ENCODE results near the gene RNF144B. TPM values are rescaled to one million over a fixed set of nuclear protein-coding genes. Genes with fewer than 3 reads are reported as not detected.
"Not testable (repeated sequence)": the region's sequence is repeated elsewhere in the genome, so short reads cannot be mapped to it uniquely, and the experiment has no call there.

The RNF144B gene
- total RNA-seq, 1 experiment from 2014 or later, result 0.20 TPM

DNA sequence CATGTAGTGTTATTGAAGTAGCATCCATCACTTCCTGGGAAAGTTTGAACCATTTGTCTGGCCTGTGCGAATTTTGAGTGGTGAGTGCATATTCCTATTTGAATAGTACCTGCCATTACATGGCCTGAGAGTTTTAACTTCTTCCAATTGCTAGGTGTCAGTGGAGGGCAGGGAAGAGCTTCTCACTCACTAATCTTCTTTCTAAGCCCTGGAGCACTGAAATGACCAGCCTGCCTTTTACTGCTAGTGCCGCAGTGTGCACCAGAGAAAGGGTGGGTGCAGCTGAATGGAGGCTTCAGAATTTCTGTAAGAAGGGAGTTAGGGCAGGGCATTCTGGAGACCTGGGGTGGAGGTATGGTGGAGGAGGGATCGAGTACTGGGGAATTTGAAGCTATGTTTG lies 45.5 kb downstream of the RNF144B start:
- no peak for DNase-seq
- H3K27me3 ChIP-seq, result no peaks in the 10 kb centered on the region
- no peaks in the 10 kb centered on the region for H3K4me1 ChIP-seq
- H3K9me3 ChIP-seq (replicated peaks), result no peaks in the 10 kb centered on the region
- H3K27ac ChIP-seq, result no peak overlapping the region
- no peak overlapping the region for H3K4me3 ChIP-seq
- no peaks in the 10 kb centered on the region for H3K36me3 ChIP-seq

DNA sequence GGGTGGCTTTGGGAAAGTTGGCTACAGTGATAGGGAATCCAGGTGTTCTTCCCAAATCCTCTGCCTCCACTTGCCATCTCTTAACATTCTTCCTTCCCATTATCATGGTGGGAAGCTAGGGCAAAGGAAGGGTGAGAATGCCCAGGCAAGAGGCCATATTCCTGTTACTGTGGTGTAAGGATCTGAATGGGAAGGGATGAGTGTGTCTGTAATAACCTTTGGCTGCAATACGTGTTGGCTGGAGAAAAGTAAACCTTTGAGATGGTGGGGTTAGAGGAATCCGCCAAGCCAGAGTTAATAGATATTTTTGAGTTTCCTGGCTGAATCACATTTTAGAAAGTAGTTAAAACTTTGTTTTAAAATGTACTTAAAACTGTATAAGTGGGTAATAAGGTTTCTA lies 45.9 kb downstream of the RNF144B start:
- no peaks in the 10 kb centered on the region for H3K4me1 ChIP-seq
- H3K27me3 ChIP-seq, result no peaks in the 10 kb centered on the region
- H3K27ac ChIP-seq, result no peak overlapping the region
- DNase-seq, result no peak
- no peaks in the 10 kb centered on the region for H3K36me3 ChIP-seq
- no peaks in the 10 kb centered on the region for H3K9me3 ChIP-seq (replicated peaks)
- H3K4me3 ChIP-seq, result no peak overlapping the region

DNA sequence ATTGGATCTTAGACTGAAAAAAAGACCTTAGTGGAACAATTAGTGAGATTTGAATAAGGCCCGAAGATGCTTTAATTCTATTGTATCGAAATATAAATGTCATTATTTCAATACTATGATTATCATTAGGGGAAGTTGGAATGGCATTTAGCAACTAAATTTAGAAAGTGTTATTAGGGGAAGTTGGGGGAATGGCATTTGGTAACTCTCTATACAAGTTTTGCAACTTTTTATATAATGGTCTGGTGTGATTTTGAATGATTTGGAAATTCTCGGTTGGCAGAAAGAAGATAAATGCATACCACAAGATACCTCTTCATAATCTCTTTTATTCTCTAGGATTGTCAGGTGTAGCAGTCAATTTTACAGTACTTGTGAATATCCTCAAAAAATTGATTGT lies 49.2 kb downstream of the RNF144B start:
- Histone ChIP-seq H3K4me1 (no peaks in the 10 kb centered on the region), H3K36me3 (no peaks in the 10 kb centered on the region), H3K27me3 (no peaks in the 10 kb centered on the region), H3K9me3 (replicated peaks) (no peaks in the 10 kb centered on the region), H3K4me3 (no peak overlapping the region), H3K27ac (no peak overlapping the region)
- DNase-seq, result no peak

DNA sequence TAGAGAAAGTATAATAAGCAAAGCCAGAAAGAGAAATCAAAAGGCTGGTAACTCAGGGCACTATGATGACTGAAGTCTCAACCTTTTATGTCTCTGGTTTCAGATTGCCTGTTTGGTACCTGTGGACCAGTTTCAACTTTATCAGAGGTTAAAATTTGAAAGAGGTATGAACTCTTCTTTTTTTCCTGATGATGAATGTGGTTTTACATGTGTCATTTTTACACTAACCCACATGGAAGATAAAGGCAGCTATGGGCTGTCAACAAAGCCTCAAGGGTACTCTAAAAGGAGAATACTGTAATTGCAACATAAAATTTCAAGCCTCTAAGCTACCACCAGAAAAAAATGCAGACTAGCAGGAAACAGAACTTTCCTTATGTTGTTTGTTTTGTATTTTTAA lies 52.4 kb downstream of the RNF144B start:
- Histone ChIP-seq H3K9me3 (replicated peaks) (no peaks in the 10 kb centered on the region), H3K27me3 (no peaks in the 10 kb centered on the region), H3K36me3 (no peaks in the 10 kb centered on the region), H3K27ac (no peak overlapping the region), H3K4me3 (no peak overlapping the region), H3K4me1 (no peaks in the 10 kb centered on the region)
- no peak for DNase-seq

DNA sequence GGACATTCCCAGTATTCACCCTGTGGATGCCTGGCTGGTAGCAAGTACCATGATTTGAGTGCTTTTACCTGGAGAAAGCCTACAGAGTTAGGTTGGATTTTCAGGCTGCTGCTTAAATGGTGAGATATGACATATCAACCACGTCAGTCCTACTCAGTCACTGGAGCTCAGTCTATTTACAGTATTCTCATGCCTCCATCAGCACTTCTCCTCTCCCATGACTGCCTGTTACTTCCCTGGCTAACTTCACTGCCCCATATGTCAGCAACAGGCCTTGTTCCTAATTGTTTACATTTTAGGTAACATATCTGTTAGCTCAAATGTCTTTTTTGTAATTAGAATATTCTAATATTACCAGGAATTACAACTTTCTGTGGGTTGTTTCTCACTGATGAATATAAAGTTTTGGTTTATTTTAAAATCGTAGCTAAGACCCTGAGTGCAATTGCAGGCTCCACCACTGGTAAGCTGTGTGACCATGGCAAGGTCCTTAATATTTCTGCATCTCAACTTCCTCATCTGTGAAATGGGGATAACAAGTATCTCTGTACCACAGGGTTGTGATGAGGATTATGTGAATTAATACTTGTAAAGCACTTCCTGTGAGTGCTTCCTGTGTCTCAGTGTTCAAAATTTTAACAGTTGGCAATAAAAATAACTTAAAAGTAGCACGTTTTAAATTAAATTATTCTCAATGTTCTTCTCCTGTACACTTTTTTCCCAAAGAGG lies 54.3 kb downstream of the RNF144B start:
- Histone ChIP-seq H3K4me1 (no peaks in the 10 kb centered on the region), H3K9me3 (replicated peaks) (no peaks in the 10 kb centered on the region), H3K36me3 (no peaks in the 10 kb centered on the region), H3K4me3 (no peak overlapping the region), H3K27ac (no peak overlapping the region), H3K27me3 (no peaks in the 10 kb centered on the region)
- no peak for DNase-seq

DNA sequence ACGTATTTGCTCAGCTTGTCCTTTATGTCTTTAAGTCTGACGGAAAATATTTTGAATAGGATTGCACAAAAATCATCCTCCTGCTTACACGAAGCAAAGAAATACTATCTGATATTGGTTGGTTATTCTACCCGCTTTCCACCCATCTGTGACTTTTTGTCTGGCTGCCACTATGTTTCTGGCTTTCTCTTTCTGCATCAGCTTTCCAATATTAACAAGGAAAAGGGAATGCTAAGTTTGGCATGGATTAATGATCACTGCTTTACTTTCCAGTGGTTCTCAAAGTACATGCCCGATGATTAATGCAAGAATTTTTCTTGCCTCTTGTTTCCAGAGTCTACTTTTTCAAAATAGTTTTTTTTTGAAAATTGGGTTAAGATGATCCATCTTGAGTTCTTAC lies 57.0 kb downstream of the RNF144B start:
- H3K4me3 ChIP-seq, result no peak overlapping the region
- no peaks in the 10 kb centered on the region for H3K27me3 ChIP-seq
- no peaks in the 10 kb centered on the region for H3K9me3 ChIP-seq (replicated peaks)
- H3K4me1 ChIP-seq, result no peaks in the 10 kb centered on the region
- H3K27ac ChIP-seq, result no peak overlapping the region
- no peaks in the 10 kb centered on the region for H3K36me3 ChIP-seq
- no peak for DNase-seq

DNA sequence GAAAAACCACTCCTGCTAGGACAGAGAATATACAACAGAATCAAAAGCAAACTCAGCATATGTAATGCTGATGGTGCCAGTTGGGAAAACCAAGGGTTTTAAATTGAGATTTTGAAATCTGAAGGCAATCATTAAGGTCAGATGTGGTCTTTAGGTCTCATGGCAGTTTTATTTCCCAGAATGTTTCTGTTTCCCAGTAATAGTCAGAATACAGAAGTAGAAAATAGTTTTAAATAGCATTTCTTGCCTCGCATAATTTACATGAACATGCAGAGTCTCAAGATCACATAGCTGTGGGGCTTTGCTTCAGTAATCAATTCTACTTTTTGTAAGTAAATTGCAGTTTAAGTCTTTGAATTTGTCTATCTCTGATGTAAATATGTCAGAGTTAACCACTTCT lies 58.1 kb downstream of the RNF144B start:
- Histone ChIP-seq H3K36me3 (no peaks in the 10 kb centered on the region), H3K4me3 (no peak overlapping the region), H3K27ac (no peak overlapping the region), H3K9me3 (replicated peaks) (no peaks in the 10 kb centered on the region), H3K27me3 (no peaks in the 10 kb centered on the region), H3K4me1 (no peaks in the 10 kb centered on the region)
- DNase-seq, result no peak

DNA sequence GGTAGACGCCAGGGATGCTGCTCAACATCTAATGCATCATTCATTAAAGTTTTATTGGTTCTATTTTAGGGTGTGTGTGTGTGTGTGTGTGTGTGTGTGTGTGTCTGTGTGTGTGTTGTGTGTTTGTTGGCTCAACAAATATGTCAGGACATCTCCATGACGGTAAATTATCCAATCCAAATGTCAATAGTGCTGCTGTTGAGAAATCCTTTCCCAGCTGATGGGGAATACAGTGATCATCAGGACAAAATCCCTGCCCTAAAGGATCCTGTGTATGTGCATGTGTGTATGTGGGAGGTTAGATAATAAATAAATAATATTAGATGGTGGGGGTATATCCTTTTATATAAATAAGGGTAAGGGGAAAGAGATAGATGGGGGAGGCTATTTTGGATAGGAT lies 59.6 kb downstream of the RNF144B start:
- DNase-seq, result no peak
- no peaks in the 10 kb centered on the region for H3K36me3 ChIP-seq
- no peaks in the 10 kb centered on the region for H3K9me3 ChIP-seq (replicated peaks)
- no peak overlapping the region for H3K27ac ChIP-seq
- H3K27me3 ChIP-seq, result no peaks in the 10 kb centered on the region
- no peak overlapping the region for H3K4me3 ChIP-seq
- no peaks in the 10 kb centered on the region for H3K4me1 ChIP-seq

DNA sequence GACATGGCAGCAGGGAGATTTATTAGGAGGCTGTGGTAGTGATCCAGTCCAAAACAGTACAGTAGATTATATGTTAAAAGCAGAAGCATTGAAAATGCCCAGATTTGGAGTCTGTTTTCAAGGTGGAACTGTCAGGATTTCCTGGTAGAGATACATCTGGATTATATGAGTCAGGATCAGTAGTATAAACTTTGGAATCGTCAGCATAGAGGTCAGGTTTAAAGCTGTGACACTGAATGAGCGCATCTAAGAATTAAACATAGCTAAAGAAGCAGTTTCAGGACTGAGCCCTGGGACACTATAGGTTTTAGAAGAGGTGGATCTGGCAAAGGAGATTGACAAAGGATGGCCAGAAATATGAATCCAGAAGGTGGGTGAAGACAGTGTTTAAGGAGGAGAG lies 60.4 kb downstream of the RNF144B start:
- no peaks in the 10 kb centered on the region for H3K9me3 ChIP-seq (replicated peaks)

DNA sequence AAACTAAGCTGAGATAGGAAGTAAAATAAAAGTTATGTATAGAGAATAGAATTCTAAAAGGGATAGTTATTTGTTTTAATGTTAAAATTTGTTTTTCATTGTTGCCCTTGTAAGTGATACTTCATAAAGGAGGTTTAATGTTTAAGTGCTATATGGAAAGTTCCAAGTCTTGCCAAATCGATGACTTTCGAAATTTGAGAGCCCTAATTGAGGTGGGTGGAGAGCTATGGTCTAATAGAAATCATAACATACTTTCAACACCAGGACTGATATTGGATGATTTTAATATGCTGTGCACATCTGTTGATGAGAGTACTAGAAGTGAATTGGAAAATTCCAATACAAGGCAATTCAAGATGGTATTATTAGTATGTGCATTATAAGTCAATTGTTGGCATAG lies 64.6 kb downstream of the RNF144B start:
- Histone ChIP-seq H3K27me3 (no peaks in the 10 kb centered on the region), H3K9me3 (replicated peaks) (no peaks in the 10 kb centered on the region), H3K36me3 (no peaks in the 10 kb centered on the region), H3K4me1 (no peaks in the 10 kb centered on the region), H3K27ac (no peak overlapping the region), H3K4me3 (no peak overlapping the region)
- DNase-seq, result no peak

More for the DNA sequence above, 60.4 kb downstream of the RNF144B start:
- DNase-seq, result no peak
- no peak overlapping the region for H3K4me3 ChIP-seq
- no peaks in the 10 kb centered on the region for H3K4me1 ChIP-seq
- no peak overlapping the region for H3K27ac ChIP-seq
- H3K27me3 ChIP-seq, result no peaks in the 10 kb centered on the region
- no peaks in the 10 kb centered on the region for H3K36me3 ChIP-seq

DNA sequence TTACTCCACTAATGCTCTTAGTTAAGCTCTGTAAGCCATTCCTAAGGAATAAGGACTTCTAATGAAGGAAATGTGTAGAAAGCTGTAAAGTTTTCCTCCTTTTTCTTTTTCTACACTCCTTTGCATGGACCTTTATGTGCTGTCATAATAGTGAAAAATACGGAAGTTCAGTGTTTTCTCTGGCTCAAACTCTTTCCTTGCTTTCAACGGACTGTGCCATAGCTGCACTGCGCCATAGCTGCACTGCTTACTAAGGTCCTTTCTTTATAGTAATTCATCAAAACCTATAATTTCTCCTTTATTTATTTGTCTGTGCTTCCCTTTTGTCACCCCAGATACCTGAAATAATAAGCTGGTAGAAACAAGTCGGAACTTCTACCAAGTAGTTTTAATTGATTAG lies 67.3 kb downstream of the RNF144B start:
- Histone ChIP-seq H3K27me3 (no peaks in the 10 kb centered on the region), H3K27ac (no peak overlapping the region), H3K4me1 (no peaks in the 10 kb centered on the region)

DNA sequence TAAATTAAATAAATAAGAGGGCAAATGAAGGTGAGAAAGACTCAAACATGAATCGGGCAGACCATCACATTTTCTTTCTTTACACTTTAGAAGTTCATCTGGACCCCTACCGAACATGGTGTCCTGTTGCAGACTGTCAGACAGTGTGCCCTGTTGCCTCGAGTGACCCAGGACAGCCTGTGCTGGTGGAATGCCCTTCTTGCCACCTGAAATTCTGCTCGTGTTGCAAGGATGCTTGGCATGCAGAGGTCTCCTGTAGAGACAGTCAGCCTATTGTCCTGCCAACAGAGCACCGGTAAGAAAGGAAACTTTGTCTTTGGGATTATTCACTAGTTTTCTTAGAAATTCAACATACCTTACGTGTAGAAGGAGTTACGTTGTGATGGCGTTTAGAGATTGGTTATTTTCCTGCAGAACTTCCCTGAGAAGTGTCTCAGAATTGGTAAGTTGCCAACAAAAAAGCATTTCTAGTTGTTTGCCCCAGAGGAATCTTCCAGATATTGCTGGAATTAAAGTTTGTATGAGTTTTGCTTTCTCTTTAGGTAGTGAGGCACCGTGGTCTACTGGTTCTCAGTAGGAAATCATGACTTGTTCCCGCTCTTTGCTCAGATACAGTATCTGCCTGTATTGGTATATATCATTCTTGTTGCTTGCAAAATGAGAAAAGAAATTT lies 70.1 kb downstream of the RNF144B start:
- no peak overlapping the region for H3K27ac ChIP-seq
- H3K27me3 ChIP-seq, result no peaks in the 10 kb centered on the region
- H3K4me3 ChIP-seq, result no peak overlapping the region
- no peaks in the 10 kb centered on the region for H3K9me3 ChIP-seq (replicated peaks)
- H3K4me1 ChIP-seq, result no peaks in the 10 kb centered on the region
- DNase-seq, result no peak
- no peaks in the 10 kb centered on the region for H3K36me3 ChIP-seq

More for the DNA sequence above, 67.3 kb downstream of the RNF144B start:
- DNase-seq, result no peak
- H3K4me3 ChIP-seq, result no peak overlapping the region
- no peaks in the 10 kb centered on the region for H3K36me3 ChIP-seq
- H3K9me3 ChIP-seq (replicated peaks), result no peaks in the 10 kb centered on the region

DNA sequence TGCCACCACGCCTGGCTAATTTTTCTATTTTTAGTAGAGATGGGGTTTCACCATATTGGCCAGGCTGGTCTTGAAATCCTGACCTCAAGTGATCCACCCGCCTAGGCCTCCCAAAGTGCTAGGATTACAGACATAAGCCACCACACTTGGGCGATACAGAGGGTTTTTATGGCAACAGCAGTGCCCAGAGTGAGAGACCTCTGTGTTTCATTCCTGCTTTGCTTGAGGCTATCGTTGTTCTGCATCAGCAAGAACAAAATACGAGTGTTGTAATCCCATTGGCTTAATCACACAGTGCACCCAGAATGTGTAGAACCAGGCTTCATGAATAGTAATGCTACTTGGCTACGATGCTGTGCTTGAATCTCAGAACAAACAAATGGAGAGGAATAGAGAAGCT lies 70.9 kb downstream of the RNF144B start:
- DNase-seq, result peak in 1 of 2 experiments; percentile 1
- H3K9me3 ChIP-seq (replicated peaks); H3K36me3 ChIP-seq; H3K4me3 ChIP-seq; H3K27ac ChIP-seq; H3K4me1 ChIP-seq; H3K27me3 ChIP-seq: not testable (repeated sequence)

DNA sequence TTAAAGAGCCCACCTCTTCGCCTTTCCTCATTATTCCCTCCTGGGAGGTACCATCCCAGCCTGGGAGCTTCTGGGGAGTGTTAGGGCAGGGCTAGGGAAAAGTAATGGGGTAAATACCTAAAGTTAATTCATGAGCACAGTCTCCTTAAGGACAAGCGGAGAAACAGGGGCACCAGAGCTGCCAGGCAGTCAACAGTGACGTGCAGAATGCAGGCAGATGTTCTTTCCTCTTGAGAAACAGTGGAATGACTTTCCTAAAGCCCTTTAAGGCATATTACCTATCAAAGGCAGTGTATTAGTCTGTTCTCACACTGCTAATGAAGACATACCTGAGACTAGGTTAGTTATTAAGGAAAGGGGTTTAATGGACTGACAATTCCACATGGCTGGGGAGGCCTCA lies 76.3 kb downstream of the RNF144B start:
- no peaks in the 10 kb centered on the region for H3K9me3 ChIP-seq (replicated peaks)
- H3K4me3 ChIP-seq, result no peak overlapping the region
- no peaks in the 10 kb centered on the region for H3K27me3 ChIP-seq
- H3K36me3 ChIP-seq, result no peaks in the 10 kb centered on the region
- DNase-seq, result no peak
- H3K27ac ChIP-seq, result no peak overlapping the region
- no peaks in the 10 kb centered on the region for H3K4me1 ChIP-seq

DNA sequence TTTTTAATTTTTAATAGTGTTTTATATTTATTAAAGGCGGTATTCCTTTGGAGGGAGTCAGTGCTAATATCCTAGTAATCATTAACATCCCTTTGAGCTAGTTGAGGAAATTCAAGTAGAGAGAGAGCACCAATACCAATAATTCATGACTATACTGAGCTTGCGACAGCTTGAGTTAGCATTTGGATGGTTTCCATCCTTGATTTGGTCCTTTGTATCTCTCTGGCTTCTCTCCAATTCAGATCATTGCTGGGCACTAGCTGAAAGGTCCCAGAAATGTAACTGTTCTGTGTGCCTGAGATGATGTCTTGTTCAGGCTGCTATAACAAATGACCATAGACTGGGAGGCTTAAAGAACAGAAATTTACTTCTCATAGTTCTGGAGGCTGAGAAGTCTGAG lies 77.0 kb downstream of the RNF144B start:
- no peaks in the 10 kb centered on the region for H3K27me3 ChIP-seq
- no peaks in the 10 kb centered on the region for H3K9me3 ChIP-seq (replicated peaks)
- H3K27ac ChIP-seq, result no peak overlapping the region
- no peaks in the 10 kb centered on the region for H3K36me3 ChIP-seq
- H3K4me3 ChIP-seq, result no peak overlapping the region
- DNase-seq, result no peak
- no peaks in the 10 kb centered on the region for H3K4me1 ChIP-seq
